ENCODE measurements around the gene RHBDL2. TPM values are rescaled to one million over a fixed set of nuclear protein-coding genes. Genes with fewer than 3 reads are reported as not detected.
A peak's percentile ranks its signal among the peaks of the same experiment; 100 is the strongest.
"Not testable (repeated sequence)": the region's sequence is repeated elsewhere in the genome, so short reads cannot be mapped to it uniquely, and the experiment has no call there.

The RHBDL2 gene, protein sequence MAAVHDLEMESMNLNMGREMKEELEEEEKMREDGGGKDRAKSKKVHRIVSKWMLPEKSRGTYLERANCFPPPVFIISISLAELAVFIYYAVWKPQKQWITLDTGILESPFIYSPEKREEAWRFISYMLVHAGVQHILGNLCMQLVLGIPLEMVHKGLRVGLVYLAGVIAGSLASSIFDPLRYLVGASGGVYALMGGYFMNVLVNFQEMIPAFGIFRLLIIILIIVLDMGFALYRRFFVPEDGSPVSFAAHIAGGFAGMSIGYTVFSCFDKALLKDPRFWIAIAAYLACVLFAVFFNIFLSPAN
- not detected for total RNA-seq
- total RNA-seq: 0 reads per million in 2 donors

DNA sequence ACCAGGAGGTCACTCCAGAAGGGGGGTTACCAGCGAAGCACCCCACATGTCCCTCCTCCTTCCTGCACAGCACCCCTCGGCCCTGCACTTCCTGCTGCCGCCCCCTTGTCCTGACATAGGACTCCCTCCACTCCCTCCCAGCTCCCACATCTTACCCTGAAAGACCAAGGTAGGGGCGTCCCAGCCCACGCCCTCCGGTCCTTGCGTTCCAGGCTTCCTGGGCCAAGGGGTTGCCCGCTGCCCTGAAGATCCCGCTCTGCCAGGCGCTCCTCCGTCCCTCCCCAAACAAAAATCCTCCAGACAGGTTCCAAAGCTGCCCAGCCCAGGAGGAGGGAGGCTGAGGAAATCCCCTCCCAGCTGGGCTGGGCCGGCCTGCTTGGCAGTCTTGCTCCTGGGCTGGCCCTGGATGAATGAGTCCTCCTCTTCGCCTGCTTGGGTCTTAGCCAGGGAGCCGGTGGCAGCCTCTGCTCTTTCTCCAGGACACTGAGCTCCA, at the start of gene RHBDL2:
TSS of gene RHBDL2 (minus strand) at position 304 of the 493 bp plus-strand sequence. CDS start 22,618 bp downstream, outside the sequence.
- no peak for DNase-seq
- peaks cover 3% of the 10 kb centered on the region for H3K36me3 Mint-ChIP-seq (ENCODE audit: low read depth)
- H3K27ac Mint-ChIP-seq: peak within 1 kb of the TSS; percentile 43
- no peak for ATAC-seq
- no peaks in the 10 kb centered on the region for H3K9me3 ChIP-seq (ENCODE audit: control insufficient read depth, low read length, poor library complexity, severe bottlenecking)
- peaks cover 5% of the 10 kb centered on the region for H3K4me1 Mint-ChIP-seq
- peaks cover 13% of the 10 kb centered on the region for H3K27me3 Mint-ChIP-seq
- no peak within 1 kb of the TSS for H3K4me3 Mint-ChIP-seq

DNA sequence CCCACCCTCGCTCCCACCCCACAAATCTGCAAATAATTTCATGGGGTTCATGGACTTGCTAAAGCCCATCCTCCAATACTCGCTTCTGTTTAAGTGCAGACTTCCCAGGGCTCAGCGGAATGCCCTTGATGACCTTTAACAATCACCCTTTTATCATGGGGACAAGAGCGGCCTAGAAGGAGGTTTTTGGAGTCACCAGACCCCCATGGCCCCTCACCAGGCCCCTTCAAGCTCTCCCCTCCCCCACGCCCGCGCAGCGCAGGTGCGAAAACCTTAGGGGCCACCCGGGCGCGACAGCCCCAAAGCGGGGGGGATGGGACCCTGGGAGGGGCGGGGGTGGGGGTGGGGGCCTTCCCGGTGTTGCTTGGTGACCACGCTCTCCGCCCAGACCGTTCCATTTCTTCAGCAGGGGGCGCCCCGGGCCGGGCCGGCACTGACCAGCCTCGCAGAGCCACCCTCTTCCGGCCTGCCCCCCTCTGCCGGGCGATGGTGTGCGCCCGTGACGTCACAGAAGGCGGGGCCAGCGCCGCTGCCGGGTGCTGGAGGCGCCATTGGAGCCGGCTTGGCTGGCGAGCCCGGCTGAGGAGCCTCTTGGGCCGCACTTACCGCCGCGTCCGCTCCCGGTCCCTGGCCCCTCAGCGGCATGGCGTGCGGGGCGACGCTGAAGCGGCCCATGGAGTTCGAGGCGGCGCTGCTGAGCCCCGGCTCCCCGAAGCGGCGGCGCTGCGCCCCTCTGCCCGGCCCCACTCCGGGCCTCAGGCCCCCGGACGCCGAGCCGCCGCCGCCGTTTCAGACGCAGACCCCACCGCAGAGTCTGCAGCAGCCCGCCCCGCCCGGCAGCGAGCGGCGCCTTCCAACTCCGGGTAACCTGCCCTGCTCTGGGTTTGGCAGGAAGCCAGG, 49.4 kb upstream of the RHBDL2 start, which contains the start of gene AKIRIN1:
TSS of gene AKIRIN1 (plus strand) at position 539 of the 900 bp plus-strand sequence. CDS start at position 644, 105 bp downstream.
- H3K4me1 Mint-ChIP-seq: peaks cover 32% of the 10 kb centered on the region
- peak within 1 kb of the TSS; percentile 91 for H3K27ac Mint-ChIP-seq
- H3K36me3 Mint-ChIP-seq (ENCODE audit: low read depth): no peaks in the 10 kb centered on the region
- peak within 1 kb of the TSS; percentile 96 for H3K4me3 Mint-ChIP-seq
- peak; percentile 88 to 93 (median 90) for DNase-seq
- H3K9me3 ChIP-seq (ENCODE audit: control insufficient read depth, low read length, poor library complexity, severe bottlenecking): no peaks in the 10 kb centered on the region
- ATAC-seq: peak; percentile 95
- H3K27me3 Mint-ChIP-seq: no peaks in the 10 kb centered on the region

DNA sequence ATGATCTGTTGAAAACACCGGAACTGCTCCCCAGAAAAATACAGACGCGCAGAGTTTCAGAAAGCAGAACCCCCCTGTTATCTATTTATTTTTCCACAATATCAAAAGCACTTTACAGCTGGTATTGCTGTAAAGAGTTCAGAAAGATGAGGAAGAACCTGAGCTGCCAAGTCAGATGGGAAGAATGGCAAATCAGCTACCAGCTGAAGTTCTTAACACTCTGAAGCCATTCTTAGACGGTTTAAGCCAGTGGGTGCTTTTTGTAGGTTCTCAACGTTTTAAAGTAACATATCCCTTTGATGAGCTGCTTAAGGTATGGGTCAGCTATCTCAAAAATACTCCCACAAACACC, 48.7 kb upstream of the RHBDL2 start:
- DNase-seq (no peak), ATAC-seq (peak; percentile 5)
- Mint-ChIP-seq H3K27me3 (peaks cover 5% of the 10 kb centered on the region), H3K27ac (peak overlapping the region; percentile 91), H3K36me3 (ENCODE audit: low read depth) (no peaks in the 10 kb centered on the region), H3K4me1 (peaks cover 32% of the 10 kb centered on the region), H3K4me3 (peak overlapping the region; percentile 96)
- no peaks in the 10 kb centered on the region for H3K9me3 ChIP-seq (ENCODE audit: control insufficient read depth, low read length, poor library complexity, severe bottlenecking)

DNA sequence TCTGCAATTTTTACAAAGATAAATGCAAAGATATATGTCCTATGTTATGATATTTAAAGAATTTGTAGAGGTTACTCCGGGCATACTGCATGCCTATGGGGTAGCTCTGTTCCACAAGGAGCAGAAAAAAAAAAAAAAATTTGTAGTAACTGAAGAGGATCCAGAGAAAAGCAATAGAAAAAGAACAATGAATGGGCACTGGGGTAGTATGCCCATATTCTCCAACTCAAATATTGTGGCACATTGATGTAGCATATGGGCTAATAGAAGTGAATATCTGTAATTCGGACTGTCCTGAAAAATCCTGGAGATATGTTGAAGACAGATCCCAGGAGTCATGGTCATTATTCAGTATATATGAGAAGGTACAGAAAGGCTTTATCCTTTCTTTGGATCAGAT, 48.3 kb upstream of the RHBDL2 start:
- Mint-ChIP-seq H3K4me1 (peaks cover 29% of the 10 kb centered on the region), H3K4me3 (peak overlapping the region; percentile 96)

DNA sequence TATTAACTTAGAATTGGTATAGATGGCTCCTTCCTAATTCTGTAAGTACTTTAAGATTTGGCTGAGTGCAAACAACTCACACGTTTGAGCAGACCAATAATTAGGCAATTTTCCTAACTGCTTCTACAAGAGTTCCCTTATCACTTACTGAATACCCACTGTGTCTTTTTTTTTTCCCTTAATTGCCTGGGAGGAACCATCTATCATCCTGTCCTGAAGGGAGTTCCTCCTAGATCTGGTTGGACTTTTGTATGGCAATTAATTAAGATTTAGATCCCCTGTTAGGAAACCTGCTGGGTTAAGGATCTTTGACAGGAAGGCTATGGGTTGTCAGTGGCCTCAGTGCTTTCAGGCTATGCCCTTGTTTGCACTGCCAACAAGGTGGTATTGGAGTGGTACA, 37.8 kb upstream of the RHBDL2 start:
- not testable (repeated sequence) for H3K4me1 Mint-ChIP-seq; H3K27me3 Mint-ChIP-seq; H3K9me3 ChIP-seq (ENCODE audit: control insufficient read depth, low read length, poor library complexity, severe bottlenecking); DNase-seq; H3K36me3 Mint-ChIP-seq (ENCODE audit: low read depth); H3K27ac Mint-ChIP-seq; ATAC-seq
- H3K4me3 Mint-ChIP-seq: peak overlapping the region; percentile 36

More for the DNA sequence above, 48.3 kb upstream of the RHBDL2 start:
- no peaks in the 10 kb centered on the region for H3K36me3 Mint-ChIP-seq (ENCODE audit: low read depth)
- ATAC-seq (no peak), DNase-seq (no peak)
- H3K27me3 Mint-ChIP-seq: peaks cover 5% of the 10 kb centered on the region
- H3K27ac Mint-ChIP-seq: peak overlapping the region; percentile 91
- no peaks in the 10 kb centered on the region for H3K9me3 ChIP-seq (ENCODE audit: control insufficient read depth, low read length, poor library complexity, severe bottlenecking)

DNA sequence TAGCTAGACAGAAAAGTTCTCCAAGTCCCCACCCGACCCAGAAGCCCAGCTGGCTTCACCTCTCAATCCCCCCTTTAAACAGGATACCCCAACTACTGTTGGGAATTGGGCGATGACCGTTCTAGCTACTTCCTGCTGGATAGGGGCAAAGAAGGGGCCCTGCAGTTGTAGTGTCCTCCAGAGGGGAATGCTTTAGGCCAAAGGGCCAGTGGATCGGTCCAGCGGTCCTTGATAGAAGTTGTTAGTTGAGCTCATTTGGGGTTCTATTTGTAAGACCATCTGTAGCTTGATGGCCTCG, 36.6 kb upstream of the RHBDL2 start:
- not testable (repeated sequence) for H3K4me1 Mint-ChIP-seq; H3K36me3 Mint-ChIP-seq (ENCODE audit: low read depth); H3K27me3 Mint-ChIP-seq; H3K9me3 ChIP-seq (ENCODE audit: control insufficient read depth, low read length, poor library complexity, severe bottlenecking); H3K4me3 Mint-ChIP-seq; ATAC-seq
- peak in 1 of 3 donors; percentile 21 for DNase-seq
- peak overlapping the region; percentile 65 for H3K27ac Mint-ChIP-seq

DNA sequence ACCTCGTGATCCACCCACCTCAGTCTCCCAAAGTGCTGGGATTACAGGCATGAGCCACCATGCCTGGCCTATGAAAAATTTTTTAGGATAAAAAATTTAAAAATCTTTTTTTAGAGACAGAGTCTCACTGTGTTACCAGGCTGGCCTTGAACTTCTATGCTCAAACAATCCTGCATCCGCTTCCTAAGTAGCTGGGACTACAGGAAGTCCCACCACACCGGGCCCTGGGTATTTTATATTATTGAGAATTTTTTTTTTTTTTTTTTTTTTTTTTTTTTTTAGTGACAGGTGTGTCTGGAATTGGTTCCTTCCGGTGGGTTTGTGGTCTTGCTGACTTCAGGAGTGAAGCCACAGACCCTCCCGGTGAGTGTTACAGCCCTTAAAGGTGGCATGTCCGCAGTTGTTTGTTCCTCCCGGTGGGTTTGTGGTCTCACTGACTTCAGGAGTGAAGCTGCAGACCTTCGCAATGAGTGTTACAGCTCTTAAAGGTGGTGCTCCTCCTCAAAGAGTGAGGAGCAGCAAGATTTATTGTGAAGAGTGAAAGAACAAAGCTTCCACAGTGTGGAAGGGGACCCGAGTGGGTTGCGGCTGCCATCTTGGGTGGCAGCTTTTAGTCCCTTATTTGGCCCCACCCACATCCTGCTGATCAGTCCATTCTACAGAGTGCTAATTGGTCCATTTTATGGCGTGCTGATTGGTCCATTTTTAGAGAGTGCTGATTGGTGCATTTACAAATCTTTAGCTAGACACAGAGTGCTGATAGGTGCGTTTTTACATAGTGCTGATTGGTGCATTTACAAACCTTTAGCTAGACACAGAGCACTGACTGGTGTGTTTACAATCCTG, 36.0 kb upstream of the RHBDL2 start:
- H3K36me3 Mint-ChIP-seq (ENCODE audit: low read depth): not testable (repeated sequence)
- peak overlapping the region; percentile 45 for H3K4me3 Mint-ChIP-seq
- DNase-seq: peak; percentile 36 to 65 (median 37)

DNA sequence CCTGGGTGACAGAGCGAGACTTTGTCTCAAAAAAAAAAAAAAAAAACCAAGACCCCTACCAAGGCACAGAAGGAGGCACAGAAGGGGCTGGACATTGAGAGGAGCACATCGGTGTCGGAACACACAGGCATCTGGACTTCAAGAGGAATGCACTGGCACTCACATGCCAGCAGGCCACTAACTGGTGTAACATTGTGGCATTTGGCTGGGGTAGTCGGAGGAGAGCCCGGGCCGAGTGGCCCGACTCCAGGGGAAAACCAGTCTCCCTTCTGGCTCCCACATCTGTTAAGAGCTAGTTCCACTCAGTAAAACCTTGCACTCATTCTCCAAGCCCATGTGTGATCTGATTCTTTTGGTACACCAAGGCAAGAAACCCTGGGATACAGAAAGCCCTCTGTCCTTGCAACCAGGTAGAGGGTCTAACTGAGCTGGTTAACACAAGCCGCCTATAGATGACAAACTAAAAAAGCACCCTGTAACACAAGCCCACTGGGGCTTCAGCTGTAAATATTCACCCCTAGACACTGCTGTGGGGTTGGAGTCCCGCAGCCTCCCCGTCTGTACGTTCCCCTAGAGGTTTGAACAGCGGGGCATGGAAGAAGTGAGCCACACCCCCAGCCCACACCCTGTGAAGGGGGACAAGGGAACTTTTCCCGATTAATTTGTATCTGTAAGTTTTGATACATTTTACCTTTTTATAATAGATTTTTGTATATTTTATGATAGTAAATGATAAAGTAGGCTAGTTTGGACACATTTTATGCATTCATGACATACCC, 32.2 kb upstream of the RHBDL2 start:
- DNase-seq (no peak), ATAC-seq (no peak)
- Mint-ChIP-seq H3K36me3 (ENCODE audit: low read depth) (no peaks in the 10 kb centered on the region), H3K4me3 (no peak overlapping the region), H3K27ac (no peak overlapping the region), H3K4me1 (peaks cover 5% of the 10 kb centered on the region), H3K27me3 (no peaks in the 10 kb centered on the region)
- no peaks in the 10 kb centered on the region for H3K9me3 ChIP-seq (ENCODE audit: control insufficient read depth, low read length, poor library complexity, severe bottlenecking)

More for the DNA sequence above, 36.0 kb upstream of the RHBDL2 start:
- not testable (repeated sequence) for H3K4me1 Mint-ChIP-seq; H3K9me3 ChIP-seq (ENCODE audit: control insufficient read depth, low read length, poor library complexity, severe bottlenecking); H3K27me3 Mint-ChIP-seq
- peak overlapping the region; percentile 65 for H3K27ac Mint-ChIP-seq
- ATAC-seq: peak; percentile 88

DNA sequence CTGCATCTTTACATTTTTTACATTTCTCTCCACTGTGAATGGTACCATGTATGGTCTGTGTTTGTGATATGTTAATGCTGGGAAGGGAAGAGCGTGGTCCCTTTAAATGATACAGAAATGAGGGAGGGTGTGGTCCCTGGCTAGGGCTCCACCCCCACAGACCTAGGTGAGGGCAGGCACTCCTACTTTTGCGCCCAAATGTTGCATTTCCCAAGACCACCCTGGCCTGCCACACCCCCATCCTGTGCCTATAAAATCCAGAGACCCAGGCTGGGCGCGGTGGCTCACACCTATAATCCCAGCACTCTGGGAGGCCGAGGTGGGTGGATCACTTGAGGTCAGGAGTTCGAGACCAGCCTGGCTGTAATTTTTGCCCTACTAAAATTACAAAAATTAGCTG, 31.5 kb upstream of the RHBDL2 start:
- DNase-seq; H3K4me3 Mint-ChIP-seq; ATAC-seq; H3K9me3 ChIP-seq (ENCODE audit: control insufficient read depth, low read length, poor library complexity, severe bottlenecking); H3K36me3 Mint-ChIP-seq (ENCODE audit: low read depth); H3K27me3 Mint-ChIP-seq; H3K4me1 Mint-ChIP-seq; H3K27ac Mint-ChIP-seq: not testable (repeated sequence)

DNA sequence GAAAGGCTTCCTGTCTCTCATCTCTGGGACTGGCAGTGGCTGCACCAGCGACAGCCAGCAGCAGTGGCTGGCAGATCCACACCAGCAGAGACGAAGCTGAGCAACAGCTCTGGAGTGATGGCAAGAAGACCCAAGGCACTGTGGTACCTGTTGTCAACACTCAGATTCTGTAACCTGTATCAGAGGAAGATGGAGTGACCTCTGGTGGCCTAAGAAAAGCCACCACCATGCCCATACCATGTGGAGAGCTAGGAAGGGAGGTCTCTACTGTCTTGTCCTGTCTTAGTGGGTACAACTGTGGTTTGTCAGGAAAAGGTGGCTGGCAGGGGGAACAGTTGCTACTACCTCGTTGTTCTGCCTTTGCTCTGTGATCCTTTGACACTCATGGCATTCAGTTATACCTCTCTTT, 22.5 kb upstream of the RHBDL2 start:
- Mint-ChIP-seq H3K36me3 (ENCODE audit: low read depth) (no peaks in the 10 kb centered on the region), H3K4me3 (no peak overlapping the region), H3K27me3 (no peaks in the 10 kb centered on the region), H3K4me1 (peaks cover 17% of the 10 kb centered on the region), H3K27ac (no peak overlapping the region)
- H3K9me3 ChIP-seq (ENCODE audit: control insufficient read depth, low read length, poor library complexity, severe bottlenecking): no peaks in the 10 kb centered on the region
- DNase-seq (no peak), ATAC-seq (peak; percentile 46)

DNA sequence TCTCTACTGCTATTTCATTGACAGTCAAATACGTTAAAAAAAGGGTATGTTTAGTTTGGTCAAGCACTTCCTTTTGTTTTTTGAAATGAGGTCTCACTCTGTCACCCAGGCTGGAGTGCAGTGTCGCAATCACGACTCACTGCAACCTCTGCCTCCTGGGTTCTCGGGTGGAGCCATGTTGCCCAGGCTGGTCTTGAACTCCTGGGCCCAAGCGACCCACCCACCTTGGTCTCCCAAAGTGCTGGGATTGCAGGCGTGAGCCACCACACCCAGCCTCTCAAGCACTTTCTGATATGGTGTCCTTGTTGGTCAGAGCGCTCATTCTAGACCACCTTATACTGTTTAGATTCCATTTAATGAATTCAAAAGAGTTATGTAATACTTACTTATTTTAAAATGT, 20.9 kb upstream of the RHBDL2 start:
- Mint-ChIP-seq H3K27me3 (no peaks in the 10 kb centered on the region), H3K27ac (peak overlapping the region; percentile 72)

DNA sequence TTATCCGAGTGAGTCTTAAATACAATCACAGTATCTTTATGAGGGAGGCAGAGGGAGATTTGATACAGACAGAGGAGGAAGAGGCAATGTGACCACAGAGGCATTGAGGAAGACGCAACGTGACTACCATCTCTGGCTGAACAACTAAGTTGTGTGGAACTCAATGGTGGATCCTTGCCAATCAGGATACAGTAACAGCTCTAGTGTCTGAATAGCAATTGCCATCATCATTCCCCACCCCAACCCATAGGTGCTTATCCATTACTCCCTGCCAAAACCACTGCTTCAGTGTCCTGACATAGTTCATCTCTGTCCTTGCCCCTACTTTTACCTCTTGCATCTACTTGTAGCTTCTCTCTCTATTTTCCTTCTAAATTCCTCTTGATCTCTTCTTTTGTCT, 20.5 kb upstream of the RHBDL2 start:
- Mint-ChIP-seq H3K27ac (peak overlapping the region; percentile 72), H3K27me3 (no peaks in the 10 kb centered on the region), H3K4me1 (peaks cover 17% of the 10 kb centered on the region), H3K36me3 (ENCODE audit: low read depth) (no peaks in the 10 kb centered on the region), H3K4me3 (peak overlapping the region; percentile 37)
- no peaks in the 10 kb centered on the region for H3K9me3 ChIP-seq (ENCODE audit: control insufficient read depth, low read length, poor library complexity, severe bottlenecking)
- ATAC-seq (no peak), DNase-seq (no peak)

More for the DNA sequence above, 20.9 kb upstream of the RHBDL2 start:
- DNase-seq: no peak
- no peaks in the 10 kb centered on the region for H3K9me3 ChIP-seq (ENCODE audit: control insufficient read depth, low read length, poor library complexity, severe bottlenecking)
- no peak for ATAC-seq
- no peak overlapping the region for H3K4me3 Mint-ChIP-seq
- no peaks in the 10 kb centered on the region for H3K36me3 Mint-ChIP-seq (ENCODE audit: low read depth)
- H3K4me1 Mint-ChIP-seq: peaks cover 17% of the 10 kb centered on the region
